Stimulated activated CD8-positive, alpha-beta memory T cell treated with anti-CD3 and anti-CD28 coated beads, Interleukin-2, amount 100 ng/mL, for 48 hours (primary cell): ENCODE data around the gene BNC2.
"Not testable (repeated sequence)": the region's sequence is repeated elsewhere in the genome, so short reads cannot be mapped to it uniquely, and the experiment has no call there.

Source experiments
- DNase-seq, 2 donors: peaks; one replicate each; pipeline ENCODE4 v3.0.0-alpha.2; 2020; ENCODE audit warnings: low read depth in 2 of 2

Gene BNC2

GRCh38 chr9:16540743-16541613, 329.5 kb downstream of the BNC2 start:
- no peak for DNase-seq

GRCh38 chr9:16539626-16540025, 330.8 kb downstream of the BNC2 start:
- DNase-seq: not testable (repeated sequence)

GRCh38 chr9:16535555-16535954, 334.9 kb downstream of the BNC2 start:
- no peak for DNase-seq

GRCh38 chr9:16532681-16533450, 337.6 kb downstream of the BNC2 start:
- DNase-seq: no peak

- DNase-seq: no peak
Measured at GRCh38 chr9:16532272-16532671, 338.2 kb downstream of the BNC2 start.

GRCh38 chr9:16530669-16531642, 339.5 kb downstream of the BNC2 start:
- DNase-seq: no peak

- no peak for DNase-seq
Measured at GRCh38 chr9:16527573-16527972, 342.9 kb downstream of the BNC2 start.

- DNase-seq: no peak
Measured at GRCh38 chr9:16526380-16526779, 344.1 kb downstream of the BNC2 start.

GRCh38 chr9:16524823-16525222, 345.6 kb downstream of the BNC2 start:
- no peak for DNase-seq

GRCh38 chr9:16524078-16524477, 346.4 kb downstream of the BNC2 start:
- no peak for DNase-seq

GRCh38 chr9:16521868-16522411, 348.5 kb downstream of the BNC2 start:
- no peak for DNase-seq

- no peak for DNase-seq
Measured at GRCh38 chr9:16519001-16519400, 351.5 kb downstream of the BNC2 start.

GRCh38 chr9:16516891-16517290, 353.6 kb downstream of the BNC2 start:
- DNase-seq: no peak

GRCh38 chr9:16515879-16516301, 354.6 kb downstream of the BNC2 start:
- no peak for DNase-seq

- DNase-seq: no peak
Measured at GRCh38 chr9:16515207-16515606, 355.3 kb downstream of the BNC2 start.

- no peak for DNase-seq
Measured at GRCh38 chr9:16514131-16514530, 356.3 kb downstream of the BNC2 start.

- no peak for DNase-seq
Measured at GRCh38 chr9:16512281-16512680, 358.2 kb downstream of the BNC2 start.

- no peak for DNase-seq
Measured at GRCh38 chr9:16510482-16510881, 360.0 kb downstream of the BNC2 start.

GRCh38 chr9:16509997-16510396, 360.5 kb downstream of the BNC2 start:
- no peak for DNase-seq

- DNase-seq: no peak
Measured at GRCh38 chr9:16505199-16505598, 365.3 kb downstream of the BNC2 start.

- DNase-seq: no peak
Measured at GRCh38 chr9:16501726-16502125, 368.7 kb downstream of the BNC2 start.
